Vagina (tissue), 2 donors: ENCODE measurements around the gene ERC2.

ENCODE experiments used
- POLR2A ChIP-seq, 2 donors: fragments of 450-650 bp; IDR thresholded peaks; one replicate each; pipeline ENCODE4 v1.6.1; 2017; ENCODE audit warnings: antibody characterized with exemption in 2 of 2, mild to moderate bottlenecking in 2 of 2, moderate library complexity in 2 of 2
- POLR2AphosphoS5 ChIP-seq, 2 donors: sonication (generic); formaldehyde crosslinking; IDR thresholded peaks; one replicate each; pipeline ENCODE4 v1.9.0; 2017; ENCODE audit warnings: antibody characterized with exemption in 2 of 2, mild to moderate bottlenecking in 2 of 2, low read depth in 1 of 2; ENCODE audit not compliant: insufficient read depth in 1 of 2
- TF ChIP-seq, protein P1 (sequence below), 3 experiments: fragments of 450-650 bp in 2 of 3; fragments of 200-600 bp in 1 of 3; sonication (generic) in 1 of 3; IDR thresholded peaks; one replicate each; pipeline ENCODE4 v1.5.1; 2017 to 2019; ENCODE audit warnings: antibody characterized with exemption in 3 of 3, mild to moderate bottlenecking in 2 of 3, moderate library complexity in 2 of 3

DNA sequence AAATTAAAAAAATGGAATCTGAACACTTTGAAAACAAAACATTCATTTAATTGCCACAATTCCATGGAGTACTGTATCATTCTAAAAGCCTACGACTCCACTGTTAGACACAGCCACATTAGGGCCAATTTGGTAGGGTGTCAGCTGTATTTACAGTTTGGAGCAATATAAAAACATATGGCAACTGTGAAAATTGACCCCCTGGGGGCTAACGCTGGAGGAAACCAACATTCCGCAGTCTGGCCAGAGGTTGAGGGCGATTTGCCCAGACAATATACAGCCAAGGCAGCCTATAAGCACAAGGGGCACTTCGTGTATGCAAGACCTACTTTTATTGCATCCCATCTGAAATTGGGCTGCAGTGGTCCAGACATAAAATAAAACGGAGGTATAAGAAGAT lies 504.7 kb downstream of the ERC2 start:
- TF ChIP-seq, protein P1, sequence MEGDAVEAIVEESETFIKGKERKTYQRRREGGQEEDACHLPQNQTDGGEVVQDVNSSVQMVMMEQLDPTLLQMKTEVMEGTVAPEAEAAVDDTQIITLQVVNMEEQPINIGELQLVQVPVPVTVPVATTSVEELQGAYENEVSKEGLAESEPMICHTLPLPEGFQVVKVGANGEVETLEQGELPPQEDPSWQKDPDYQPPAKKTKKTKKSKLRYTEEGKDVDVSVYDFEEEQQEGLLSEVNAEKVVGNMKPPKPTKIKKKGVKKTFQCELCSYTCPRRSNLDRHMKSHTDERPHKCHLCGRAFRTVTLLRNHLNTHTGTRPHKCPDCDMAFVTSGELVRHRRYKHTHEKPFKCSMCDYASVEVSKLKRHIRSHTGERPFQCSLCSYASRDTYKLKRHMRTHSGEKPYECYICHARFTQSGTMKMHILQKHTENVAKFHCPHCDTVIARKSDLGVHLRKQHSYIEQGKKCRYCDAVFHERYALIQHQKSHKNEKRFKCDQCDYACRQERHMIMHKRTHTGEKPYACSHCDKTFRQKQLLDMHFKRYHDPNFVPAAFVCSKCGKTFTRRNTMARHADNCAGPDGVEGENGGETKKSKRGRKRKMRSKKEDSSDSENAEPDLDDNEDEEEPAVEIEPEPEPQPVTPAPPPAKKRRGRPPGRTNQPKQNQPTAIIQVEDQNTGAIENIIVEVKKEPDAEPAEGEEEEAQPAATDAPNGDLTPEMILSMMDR (IDR thresholded peaks at IDR 0.05) = no peak
- TF ChIP-seq POLR2A (IDR thresholded peaks at IDR 0.05) (no peak), POLR2AphosphoS5 (IDR thresholded peaks at IDR 0.05; ENCODE audit: insufficient read depth in 1 of 2, low read depth in 1 of 2) (no peak)
